A172 (cell line): ENCODE measurements around the gene UGT2B15. TPM values are rescaled to one million over a fixed set of nuclear protein-coding genes. Genes with fewer than 3 reads are reported as not detected.
"Not testable (repeated sequence)": the region's sequence is repeated elsewhere in the genome, so short reads cannot be mapped to it uniquely, and the experiment has no call there.

Experiments
- DNase-seq: peaks from one replicate; pipeline ENCODE4 v3.0.0-alpha.2; 2015; ENCODE audit warnings: low spot score
- total RNA-seq: library from RNA; depleted of rRNA; stranded (reverse); fragments of >200 nt; shearing (Covaris generic); gene quantifications from 2 replicates; pipeline ENCODE4 v1.2.3, GENCODE V29; 2014; rRNA removed

UGT2B15 gene
- total RNA-seq, result not detected in 2 replicates

DNA sequence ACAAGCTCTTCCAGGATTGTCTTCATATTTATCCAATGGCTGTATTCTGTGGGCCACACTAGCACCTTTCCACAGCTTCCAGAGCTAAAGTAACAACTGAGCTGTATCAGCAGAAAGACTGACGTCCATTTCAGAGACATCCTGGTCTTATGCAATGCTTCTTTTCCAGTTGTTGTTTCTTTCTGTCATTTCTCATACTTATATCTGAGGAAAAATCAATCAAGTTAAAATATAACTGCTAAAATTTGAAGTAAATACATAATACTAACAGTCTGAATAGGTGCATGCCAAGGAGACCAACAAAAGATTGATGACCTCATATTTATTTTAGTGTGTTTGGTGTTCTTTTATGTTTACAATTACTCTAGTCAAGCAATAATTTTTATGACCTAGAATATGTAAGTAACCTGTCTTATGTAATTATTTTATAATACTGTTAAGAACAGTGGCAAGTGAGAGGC lies at the start of gene UGT2B15:
Gene UGT2B15 (minus strand): TSS at position 174 of the 461 bp plus-strand sequence. CDS start 34 bp downstream, at position 140.
- DNase-seq, result not testable (repeated sequence)

DNA sequence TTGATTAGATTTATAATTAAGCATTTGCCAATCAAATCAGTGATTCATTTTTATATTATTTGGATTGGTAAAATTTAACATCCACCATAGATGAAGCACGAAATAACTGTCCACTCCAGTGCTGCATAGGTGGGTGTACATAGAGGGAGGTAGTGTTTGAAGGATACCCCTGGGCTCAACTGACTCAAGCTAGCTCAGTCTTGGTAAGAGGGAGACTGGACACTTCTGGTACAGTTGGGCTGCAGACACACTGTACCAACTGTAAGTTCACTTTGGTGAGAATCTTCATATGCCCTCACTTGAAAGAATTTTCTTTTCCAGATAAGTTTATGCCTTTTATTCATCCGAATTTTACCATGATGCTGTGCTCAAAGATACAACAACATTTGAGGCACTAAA lies 48.6 kb upstream of the UGT2B15 start:
- DNase-seq, result no peak

DNA sequence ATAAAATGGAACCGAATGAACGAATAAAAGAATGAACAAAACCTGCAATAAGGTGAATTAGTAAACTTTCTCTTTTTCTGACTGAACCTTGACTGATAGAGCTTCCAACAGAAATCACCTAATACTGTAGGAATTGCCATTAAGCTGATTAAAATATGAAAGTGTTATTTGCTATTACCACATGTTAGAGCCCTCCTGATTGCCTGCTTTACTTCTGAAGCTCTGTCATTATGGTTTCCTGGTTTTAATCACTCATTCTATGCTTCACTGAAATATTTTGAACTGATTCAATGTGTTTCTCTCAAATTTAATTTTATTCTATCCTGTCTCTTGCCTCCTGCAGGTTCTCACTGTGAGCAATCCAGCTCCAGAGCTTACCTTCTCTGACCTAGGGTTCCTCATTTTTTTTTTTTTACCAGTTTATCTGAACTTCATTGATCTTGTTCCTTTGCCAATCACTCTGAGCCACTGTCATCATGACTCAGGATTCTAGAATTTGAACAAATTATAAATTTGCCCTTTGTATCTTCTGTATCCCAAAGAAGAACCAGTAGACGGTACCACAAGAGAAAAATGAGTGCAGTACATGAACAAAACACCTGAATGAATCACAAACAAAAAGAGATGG lies 48.1 kb upstream of the UGT2B15 start:
- no peak for DNase-seq

DNA sequence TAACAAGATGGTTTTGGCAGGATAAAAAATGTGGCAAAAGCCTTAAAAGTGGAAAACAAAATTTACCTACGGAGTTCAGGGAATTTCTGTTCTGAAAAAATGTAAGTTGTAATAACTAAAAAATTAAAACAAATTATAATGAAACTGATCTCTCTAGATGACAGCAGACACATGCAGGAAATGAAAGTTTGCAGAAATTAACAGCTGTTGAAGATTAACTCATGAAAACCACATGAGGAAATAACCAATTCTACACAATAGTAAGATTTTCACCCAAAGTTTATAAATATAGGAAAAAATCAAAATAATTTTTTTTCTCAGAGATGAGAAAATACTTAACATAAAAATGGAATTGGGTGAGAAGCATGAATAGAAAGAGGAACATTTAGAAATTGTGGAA lies 47.5 kb upstream of the UGT2B15 start:
- DNase-seq, result no peak

DNA sequence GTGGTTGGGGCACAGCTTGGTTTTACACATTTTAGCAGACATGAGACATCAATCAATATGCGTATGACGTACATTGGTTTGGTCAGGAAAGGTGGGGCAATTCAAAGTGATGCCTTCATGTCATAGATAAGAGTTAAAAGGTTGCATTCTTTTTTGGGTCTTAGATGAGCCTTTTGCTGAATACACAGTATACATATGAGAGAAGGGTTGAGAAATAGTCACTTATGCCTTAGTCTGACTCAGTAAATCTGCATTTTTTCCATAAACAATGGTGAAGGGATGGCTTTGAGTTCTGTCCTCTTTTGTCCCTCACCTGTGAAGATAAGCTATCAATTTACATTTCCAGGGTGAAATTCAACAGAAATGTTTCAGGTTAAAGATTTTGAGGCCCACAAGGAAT lies 43.9 kb upstream of the UGT2B15 start:
- no peak for DNase-seq

DNA sequence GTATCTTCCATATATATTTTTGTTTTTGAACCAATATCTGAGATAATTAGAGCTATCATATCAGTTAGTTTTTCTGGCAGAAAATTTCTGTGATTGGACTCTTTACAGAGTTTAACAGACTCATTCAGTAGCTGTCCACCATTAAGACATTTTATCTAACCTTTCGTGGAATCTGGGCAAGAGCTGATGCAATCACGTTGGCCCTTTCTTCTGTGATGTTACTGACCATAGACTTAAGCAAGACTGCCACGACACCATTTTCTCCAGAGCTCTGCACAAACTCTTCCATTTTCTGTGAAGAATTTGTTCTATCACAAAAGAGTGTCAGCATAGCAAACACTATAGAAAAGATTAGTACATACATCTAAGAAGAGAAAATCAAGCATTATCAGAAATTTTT lies 41.8 kb upstream of the UGT2B15 start:
- no peak for DNase-seq

DNA sequence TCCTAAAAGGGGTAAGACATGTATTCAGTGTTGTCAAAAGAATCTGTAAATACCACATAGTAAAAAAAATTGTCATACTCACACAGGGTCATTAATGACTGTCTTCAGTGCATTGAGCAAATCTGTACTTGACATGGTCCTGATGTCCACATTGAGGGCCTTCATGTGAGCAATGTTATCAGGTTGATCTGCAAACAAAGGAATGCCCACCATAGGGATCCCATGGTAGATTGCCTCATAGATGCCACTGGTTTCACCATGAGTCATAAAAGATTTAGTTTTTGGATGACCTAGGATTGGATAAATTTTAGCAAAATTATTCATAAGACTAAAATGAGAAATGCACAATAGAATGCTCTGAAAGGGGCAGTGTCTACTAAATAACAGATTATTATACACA lies 38.1 kb upstream of the UGT2B15 start:
- DNase-seq, result no peak

DNA sequence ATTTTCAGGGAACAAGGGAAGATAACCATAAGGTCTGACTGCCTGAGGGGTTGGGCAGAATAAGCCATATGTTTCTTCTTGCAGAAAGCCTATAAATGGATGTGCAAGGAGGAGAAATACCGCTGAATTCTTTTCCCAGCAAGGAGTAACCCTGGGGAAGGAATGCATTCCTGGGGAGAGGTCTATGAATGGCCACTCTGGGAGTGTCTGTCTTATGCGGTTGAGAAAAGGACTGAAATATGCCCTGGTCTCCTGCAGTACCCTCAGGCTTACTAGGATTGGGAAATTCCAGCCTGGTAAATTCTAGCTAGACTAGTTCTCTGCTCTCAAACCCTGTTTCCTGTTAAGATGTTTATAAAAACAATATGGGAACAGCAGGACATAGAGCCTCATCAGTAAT lies 32.7 kb upstream of the UGT2B15 start:
- peak; percentile 9 for DNase-seq

DNA sequence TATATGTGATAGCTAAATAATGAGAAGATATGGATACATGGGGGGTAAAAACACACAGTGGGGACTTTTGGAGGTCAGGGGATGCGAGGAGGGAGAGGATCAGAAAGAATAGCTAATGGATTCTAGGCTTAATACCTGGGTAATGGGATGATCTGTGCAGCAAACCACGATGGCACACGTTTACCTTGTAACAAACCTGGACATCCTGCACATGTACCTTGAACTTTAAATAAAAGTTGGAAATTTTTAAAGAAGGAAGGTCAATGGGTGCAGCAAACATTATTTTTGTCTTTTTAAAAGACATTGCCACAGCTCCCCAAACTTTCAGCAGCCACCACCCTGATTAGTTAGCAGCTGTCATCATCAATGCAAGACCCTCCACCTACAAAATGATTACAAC lies 29.7 kb upstream of the UGT2B15 start:
- DNase-seq, result no peak

DNA sequence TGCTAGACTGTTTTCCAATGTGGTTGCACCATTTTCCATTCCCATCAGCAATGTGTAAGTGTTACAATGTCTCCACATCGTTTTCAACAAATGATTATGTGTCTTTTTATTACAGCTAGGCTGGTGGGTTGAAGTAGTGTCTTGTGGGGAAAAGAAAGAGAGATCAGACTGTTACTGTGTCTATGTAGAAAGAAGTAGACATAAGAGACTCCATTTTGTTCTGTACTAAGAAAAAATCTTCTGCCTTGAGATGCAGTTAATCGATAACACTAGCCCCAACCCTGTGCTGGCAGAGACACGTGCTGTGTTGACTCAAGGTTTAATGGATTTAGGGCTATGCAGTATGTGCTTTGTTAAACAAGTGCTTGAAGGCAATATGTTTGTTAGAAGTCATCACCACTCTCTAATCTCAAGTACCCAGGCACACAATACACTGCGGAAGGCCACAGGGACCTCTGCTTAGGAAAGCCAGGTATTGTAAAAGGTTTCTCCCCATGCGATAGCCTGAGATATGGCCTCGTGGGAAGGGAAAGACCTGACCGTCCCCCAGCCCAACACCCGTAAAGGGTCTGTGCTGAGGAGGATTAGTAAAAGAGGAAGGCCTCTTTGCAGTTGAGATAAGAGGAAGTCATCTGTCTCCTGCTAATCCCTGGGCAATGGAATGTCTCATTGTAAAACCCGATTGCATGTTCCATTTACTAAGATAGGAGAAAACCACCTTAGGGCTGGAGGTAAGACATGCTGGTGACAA lies 23.0 kb upstream of the UGT2B15 start:
- DNase-seq, result no peak

DNA sequence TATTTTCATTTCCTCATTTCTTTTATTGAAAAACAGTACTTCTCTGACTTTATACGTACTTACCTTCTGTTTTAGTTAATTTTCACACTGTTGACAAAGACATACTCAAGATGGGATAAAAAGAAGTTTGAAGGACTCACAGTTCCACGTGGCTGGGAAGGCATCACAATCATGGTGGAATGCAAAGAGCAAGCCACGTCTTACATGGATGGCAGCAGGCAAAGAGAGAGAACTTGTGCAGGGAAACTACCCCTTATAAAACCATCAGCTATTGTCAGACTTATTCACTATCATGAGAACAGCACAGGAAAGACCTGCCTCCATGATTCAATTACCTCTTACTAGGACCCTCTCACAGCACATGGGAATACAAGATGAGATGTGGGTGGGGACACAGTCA lies 20.7 kb upstream of the UGT2B15 start:
- DNase-seq, result no peak

DNA sequence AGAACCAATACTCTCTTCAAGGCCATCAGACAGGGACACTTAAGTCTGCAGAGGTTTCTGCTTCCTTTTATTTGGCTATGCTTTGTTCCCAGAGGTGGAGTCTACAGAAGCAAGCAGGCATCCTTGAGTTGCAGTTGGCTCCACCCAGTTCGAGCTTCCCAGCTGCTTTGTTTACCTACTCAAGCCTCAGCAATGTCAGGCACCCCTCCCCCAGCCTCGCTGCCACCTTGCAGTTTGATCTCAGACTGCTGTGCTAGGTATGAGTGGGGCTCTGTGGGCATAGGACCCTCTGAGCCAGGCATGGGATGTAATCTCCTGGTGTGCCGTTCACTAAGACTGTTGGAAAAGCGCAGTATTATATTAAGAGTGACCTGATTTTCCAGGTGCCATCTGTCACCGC lies 12.6 kb upstream of the UGT2B15 start:
- DNase-seq, result no peak

DNA sequence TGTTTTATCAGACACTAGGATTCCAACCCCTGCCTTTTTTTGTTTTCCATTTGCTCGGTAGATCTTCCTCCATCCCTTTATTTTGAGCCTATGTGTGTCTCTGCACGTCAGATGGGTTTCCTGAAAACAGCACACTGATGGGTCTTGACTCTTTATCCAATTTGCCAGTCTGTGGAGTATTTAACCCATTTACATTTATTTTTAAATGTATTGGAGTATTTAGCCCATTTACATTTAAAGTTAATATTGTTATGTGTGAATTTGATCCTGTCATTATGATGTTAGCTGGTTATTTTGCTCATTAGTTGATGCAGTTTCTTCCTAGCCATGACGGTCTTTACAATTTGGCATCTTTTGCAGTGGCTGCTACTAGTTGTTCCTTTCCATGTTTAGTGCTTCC lies 10.8 kb upstream of the UGT2B15 start:
- DNase-seq, result not testable (repeated sequence)

DNA sequence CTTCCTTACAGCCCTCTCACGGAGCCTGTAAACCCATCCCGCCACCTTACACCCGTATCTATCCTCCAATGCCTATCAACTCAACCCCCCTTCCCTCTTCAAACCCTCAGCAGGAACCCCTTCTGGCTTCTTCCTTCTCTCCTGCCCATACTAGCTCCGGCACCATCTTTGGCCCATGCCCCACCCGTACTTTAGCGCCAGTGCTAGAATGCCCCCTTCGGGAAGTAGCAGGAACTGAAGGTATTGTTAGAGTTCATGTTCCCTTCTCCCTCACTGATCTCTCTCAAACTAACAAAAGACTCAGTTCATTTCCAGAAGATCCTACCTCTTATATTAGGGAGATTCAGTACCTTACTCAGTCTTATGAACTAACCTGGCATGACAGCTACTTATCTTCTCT lies 2.7 kb upstream of the UGT2B15 start:
- no peak for DNase-seq

DNA sequence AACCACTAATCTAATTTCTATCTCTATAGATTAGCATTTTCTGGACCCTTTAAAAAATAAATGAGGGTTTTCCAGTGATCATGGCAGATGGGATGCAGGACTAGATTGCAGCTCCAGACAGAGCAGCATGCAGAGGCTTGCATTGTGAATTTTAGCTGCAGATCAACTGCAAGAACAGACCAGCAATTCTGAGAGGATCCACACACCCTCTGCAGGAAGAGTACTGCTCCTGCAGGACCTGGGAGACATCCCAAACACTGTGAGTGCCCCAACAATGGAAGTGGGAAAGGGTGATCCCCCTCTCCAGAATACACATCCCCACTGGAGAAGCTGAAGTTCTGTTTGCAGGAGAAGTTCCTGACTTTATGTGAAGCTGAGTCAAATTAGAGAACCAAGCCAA lies 765 bp upstream of the UGT2B15 start:
- DNase-seq, result not testable (repeated sequence)

DNA sequence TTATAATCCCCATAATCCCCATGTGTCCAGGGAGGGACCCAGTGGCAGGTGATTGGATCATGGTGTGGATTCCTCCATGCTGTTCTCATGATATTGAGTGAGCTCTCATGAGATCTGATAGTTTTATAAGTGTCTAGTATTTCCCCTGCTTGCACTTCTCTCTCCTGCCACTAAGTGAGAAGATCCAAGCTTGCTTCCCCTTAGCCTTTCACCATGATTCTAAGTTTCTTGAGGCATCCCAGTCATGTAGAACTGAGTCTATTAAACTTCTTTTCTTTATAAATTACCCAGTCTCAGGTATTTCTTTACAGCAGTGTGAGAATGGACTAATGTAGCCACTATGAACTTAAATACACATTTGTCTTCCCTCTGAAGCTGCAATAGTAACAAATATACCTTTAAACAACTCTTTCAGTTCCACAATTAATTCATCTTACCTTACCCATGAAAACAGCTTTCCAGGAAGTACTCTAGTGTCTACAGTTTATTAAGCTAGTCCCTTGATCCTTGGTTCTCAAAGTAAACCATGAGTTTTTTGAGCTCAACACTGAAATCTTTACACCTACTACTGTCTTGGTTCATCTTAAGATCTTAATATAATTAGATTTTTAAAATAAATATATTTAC lies 1.8 kb downstream of the UGT2B15 start:
- DNase-seq, result not testable (repeated sequence)

DNA sequence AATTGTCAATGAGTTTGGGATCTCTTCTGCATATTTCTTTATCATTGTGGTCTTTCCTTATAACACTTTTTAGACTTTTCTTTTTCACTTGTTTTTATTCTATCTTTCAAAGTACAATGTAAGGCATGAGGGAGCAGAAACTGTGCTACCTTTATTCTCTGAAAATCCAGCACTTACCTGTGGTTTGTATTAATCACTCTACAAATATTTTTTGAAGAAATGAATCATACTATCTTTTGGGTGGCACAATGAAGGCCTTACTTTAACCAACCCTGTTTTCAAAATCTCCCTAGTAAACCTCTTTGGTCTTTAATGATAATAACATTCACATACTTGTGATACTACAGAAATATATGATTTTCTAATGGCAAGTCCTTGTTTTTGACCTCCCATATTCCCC lies 2.9 kb downstream of the UGT2B15 start:
- DNase-seq, result not testable (repeated sequence)

DNA sequence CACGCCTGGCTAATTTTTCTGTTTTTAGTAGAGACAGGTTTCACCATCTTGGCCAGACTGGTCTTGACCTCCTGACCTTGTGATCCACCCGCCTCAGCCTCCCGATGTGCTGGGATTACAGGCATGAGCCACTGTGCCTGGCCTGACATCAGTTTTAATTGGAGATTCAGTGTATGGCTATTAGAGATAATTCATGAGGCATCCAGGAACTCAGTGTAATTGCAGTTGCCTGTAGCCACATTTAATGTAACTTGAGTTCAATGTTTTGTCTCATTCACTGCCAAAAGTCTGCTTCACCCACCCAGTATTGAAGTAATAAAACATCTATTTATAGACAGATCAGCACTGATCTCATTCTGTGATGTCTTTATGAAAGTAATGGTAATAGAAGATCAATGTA lies 5.7 kb downstream of the UGT2B15 start:
- DNase-seq, result not testable (repeated sequence)

DNA sequence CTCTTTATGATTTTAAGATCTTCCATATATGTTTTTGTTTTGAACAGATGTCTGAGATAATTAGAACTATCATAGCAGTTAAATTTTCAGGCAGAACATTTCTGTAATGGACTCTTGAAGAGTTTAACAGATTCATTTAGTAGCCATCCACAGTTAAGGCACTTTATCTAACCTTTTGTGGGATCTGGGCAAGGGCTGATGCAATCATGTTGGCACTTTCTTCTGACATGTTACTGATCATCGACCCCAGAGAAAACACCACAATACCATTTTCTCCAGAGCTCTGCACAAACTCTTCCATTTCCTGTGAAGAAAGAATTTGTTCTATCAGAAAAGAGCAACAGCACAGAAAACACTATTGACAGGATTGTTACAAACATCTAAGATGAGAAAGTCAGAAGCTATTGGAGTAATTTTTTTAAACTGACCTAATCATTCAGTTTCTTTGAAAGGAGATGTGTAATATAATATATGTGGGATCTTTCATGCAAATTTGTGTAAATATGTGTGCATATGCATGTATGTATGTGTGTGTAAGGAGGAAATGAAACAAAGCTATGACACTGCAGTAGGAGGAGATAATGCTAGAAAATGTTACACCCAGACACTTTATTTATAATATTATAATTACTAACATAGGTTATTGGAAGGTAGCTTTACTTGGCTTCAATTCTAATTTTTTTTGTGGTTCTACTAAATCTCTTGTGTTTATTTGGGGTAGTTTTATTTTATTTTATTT lies 7.4 kb downstream of the UGT2B15 start:
- not testable (repeated sequence) for DNase-seq

DNA sequence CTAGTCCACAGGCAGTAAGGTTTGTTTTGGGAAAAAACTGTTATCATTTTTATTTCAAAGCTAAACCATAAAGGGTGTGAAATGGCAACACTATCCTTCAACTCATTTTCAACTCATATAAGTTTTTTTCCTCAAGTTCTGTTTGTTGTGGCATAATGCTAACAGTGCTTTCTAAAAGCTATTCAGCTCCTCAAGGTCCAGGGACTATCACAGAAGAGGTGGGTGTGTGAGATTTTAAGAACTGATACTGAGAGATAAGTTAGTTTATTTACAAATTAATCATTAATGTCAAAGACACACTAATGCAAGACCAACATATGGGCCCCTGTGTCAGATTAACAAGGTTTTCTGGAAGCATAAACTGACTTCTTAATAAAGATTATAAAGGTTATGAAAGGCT lies 11.8 kb downstream of the UGT2B15 start:
- no peak for DNase-seq

DNA sequence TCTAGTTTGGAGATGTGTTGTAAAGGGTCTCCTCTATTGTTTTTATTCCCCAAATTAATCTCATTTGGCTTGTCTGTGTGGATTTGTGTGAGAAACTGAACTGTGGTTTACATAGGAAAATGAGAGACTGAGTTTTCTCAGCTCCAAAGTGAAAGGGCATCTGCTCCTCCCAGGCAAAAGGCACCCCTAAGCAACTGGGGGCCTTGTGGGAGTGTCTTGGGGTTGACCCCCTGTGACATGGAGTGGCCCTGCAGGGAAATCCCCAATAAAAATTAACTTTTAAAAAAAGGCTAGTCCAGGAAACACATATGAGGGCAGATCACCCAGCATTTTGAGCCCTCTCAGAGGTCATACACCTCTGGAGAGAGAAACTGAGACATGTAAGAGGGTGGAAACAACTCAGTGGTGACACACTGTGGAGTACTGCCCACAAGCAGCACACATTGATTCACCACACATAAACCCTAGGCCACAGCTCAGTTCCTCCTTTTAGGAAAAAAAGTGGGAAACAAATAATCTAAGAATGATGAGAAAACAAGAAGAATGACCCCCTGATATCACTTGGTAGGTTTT lies 13.3 kb downstream of the UGT2B15 start:
- DNase-seq, result not testable (repeated sequence)

DNA sequence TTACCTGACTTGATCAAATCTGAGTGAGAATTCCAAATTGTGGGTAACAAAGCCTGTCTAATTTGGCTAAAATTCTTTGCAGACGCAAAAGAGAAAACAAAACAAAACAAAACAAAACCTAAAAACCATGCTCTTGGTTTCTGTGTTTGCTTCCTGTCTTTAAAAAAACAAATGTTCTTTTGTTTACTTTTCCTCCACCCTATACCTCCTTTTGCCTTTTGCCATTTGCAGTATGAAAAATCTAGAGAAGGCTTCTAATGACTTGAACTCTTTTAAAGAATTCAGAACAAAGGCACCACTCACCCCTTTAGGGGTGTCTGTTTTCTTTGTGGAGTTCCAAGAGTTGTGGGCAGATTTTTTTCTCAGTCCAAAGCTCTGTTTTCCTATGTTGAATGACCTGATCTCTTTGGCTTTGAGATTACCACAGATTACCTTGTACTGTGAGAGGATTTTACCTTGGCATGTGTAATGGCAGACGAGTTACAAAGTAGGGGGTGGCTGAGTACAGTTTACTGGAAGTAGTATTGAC lies 13.9 kb downstream of the UGT2B15 start:
- DNase-seq, result not testable (repeated sequence)
